Measurements from ENCODE around the gene TADA1.

Gene TADA1

DNA sequence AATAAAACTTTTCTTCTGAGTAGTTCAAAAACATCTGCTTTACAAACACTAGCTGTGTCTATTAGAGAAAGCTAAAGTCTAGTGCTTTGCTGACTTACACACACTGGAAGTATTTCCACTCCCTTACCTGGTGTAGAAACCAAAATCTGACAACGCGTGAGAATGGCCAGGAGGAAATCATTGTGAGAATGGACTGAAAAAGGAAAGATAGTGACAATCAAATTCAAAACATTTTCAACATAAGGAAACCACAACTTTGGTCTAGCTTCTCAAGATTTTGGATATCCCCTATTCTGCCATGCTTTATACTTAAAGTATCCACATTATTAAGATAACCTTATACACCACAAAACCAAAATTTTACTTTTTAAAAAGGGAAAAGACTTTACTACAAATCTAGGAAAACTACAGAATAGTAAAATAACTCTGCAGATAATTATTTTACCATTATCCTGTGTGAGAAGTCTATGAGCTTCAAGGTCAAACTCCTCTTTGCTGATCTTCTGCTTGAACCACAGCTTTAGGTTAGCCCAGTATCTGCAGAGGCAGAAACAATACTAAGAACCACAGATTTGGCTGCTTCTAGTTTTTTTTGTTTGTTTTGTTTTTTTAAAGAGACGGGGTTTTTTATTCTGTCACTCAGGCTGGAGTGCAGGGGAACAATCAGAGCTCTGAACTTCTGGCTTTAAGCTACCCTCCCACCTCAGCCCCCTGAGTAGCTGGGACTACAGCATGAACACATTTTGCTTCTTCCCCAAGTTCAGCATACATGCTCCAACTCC lies 6.6 kb downstream of the TADA1 start:
- Histone ChIP-seq H3K36me3 (no peaks in the 10 kb centered on the region; the same call in 1 of the 2 replicates), H3K9me3 (ENCODE audit: severe bottlenecking) (no peaks in the 10 kb centered on the region), H3K4me3 (ENCODE audit: low read depth, low read length) (no peak overlapping the region), H3K27ac (no peak overlapping the region), H3K27me3 (ENCODE audit: insufficient read depth, low read depth, severe bottlenecking) (no peaks in the 10 kb centered on the region)
- TF ChIP-seq, protein P1, sequence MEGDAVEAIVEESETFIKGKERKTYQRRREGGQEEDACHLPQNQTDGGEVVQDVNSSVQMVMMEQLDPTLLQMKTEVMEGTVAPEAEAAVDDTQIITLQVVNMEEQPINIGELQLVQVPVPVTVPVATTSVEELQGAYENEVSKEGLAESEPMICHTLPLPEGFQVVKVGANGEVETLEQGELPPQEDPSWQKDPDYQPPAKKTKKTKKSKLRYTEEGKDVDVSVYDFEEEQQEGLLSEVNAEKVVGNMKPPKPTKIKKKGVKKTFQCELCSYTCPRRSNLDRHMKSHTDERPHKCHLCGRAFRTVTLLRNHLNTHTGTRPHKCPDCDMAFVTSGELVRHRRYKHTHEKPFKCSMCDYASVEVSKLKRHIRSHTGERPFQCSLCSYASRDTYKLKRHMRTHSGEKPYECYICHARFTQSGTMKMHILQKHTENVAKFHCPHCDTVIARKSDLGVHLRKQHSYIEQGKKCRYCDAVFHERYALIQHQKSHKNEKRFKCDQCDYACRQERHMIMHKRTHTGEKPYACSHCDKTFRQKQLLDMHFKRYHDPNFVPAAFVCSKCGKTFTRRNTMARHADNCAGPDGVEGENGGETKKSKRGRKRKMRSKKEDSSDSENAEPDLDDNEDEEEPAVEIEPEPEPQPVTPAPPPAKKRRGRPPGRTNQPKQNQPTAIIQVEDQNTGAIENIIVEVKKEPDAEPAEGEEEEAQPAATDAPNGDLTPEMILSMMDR (IDR thresholded peaks at IDR 0.05; ENCODE audit: low read depth, low read length): no peak
- DNase-seq: no peak

DNA sequence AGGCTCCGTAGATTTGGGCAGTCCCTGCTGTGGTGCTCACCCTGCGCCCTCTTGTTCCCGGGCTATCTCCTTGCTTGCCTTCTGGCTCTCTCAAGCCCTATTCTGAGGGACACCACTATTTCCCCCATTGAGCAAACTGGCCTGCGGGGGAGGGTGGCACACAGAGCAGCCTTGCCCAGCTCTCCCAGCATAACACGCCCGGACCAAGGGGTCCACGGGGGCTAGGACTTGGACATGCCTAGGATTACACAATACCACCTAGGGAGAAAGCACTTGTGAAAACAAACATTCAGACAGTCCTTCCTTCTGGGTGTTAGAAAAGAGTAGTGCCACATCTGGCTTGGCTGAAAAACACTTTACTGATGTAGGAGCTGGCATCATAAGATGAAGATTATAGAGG lies 7.4 kb downstream of the TADA1 start:
- H3K36me3 ChIP-seq: no peaks in the 10 kb centered on the region; the same call in 1 of the 2 replicates
- no peak overlapping the region for H3K4me3 ChIP-seq (ENCODE audit: low read depth, low read length)
- H3K27me3 ChIP-seq (ENCODE audit: insufficient read depth, low read depth, severe bottlenecking): no peaks in the 10 kb centered on the region
- no peaks in the 10 kb centered on the region for H3K9me3 ChIP-seq (ENCODE audit: severe bottlenecking)
- TF ChIP-seq, protein P1 (IDR thresholded peaks at IDR 0.05; ENCODE audit: low read depth, low read length): no peak
- H3K27ac ChIP-seq: no peak overlapping the region
- DNase-seq: no peak

DNA sequence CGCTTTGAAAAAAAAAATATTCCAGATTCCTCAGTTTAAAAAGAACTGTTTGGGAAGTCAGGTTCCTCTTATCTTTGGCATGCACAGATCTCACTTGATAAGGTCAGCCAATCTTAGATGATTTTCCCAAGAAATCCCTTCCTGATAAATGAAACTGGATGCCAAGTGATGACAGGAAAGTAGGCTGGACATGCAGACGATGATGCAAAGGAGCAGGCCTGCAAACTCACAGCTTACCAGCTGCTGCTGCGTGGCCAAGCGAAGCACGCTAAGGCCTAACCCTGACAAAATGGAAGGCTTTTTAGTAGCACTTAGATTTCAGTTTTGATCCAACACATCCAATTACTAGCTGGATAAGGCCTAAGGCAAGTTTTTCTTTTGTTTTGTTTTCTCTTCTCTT lies 10.1 kb downstream of the TADA1 start:
- Histone ChIP-seq H3K4me3 (ENCODE audit: low read depth, low read length) (no peak overlapping the region), H3K9me3 (ENCODE audit: severe bottlenecking) (no peaks in the 10 kb centered on the region), H3K27me3 (ENCODE audit: insufficient read depth, low read depth, severe bottlenecking) (no peaks in the 10 kb centered on the region), H3K27ac (no peak overlapping the region), H3K36me3 (no peaks in the 10 kb centered on the region; the same call in none of the 2 replicates)
- DNase-seq: no peak
- TF ChIP-seq, protein P1 (IDR thresholded peaks at IDR 0.05; ENCODE audit: low read depth, low read length): no peak

DNA sequence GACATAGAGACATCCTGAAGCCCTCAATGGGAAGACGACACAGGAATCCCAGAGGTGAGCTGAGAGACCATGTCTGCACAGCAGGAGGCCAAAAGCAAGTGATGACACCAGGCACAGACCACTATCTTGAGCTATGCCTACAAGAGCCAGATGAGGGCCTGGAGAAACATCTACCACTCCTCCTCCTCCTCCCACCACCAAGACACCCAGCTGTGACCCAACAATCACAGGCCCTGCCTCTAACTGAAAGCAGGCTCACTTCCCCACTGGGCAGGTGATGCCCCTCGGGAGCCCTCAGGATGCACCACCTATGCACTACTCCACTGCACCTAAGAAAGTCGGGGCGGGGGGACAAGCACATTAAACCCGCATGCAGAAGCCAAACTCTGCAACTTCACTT lies 16.5 kb downstream of the TADA1 start:
- no peak for DNase-seq
- H3K27ac ChIP-seq: no peak overlapping the region
- peaks cover 11% of the 10 kb centered on the region for H3K36me3 ChIP-seq
- TF ChIP-seq, protein P1 (IDR thresholded peaks at IDR 0.05; ENCODE audit: low read depth, low read length): no peak
- H3K9me3 ChIP-seq (ENCODE audit: severe bottlenecking): no peaks in the 10 kb centered on the region
- no peaks in the 10 kb centered on the region for H3K27me3 ChIP-seq (ENCODE audit: insufficient read depth, low read depth, severe bottlenecking)
- H3K4me3 ChIP-seq (ENCODE audit: low read depth, low read length): no peak overlapping the region

DNA sequence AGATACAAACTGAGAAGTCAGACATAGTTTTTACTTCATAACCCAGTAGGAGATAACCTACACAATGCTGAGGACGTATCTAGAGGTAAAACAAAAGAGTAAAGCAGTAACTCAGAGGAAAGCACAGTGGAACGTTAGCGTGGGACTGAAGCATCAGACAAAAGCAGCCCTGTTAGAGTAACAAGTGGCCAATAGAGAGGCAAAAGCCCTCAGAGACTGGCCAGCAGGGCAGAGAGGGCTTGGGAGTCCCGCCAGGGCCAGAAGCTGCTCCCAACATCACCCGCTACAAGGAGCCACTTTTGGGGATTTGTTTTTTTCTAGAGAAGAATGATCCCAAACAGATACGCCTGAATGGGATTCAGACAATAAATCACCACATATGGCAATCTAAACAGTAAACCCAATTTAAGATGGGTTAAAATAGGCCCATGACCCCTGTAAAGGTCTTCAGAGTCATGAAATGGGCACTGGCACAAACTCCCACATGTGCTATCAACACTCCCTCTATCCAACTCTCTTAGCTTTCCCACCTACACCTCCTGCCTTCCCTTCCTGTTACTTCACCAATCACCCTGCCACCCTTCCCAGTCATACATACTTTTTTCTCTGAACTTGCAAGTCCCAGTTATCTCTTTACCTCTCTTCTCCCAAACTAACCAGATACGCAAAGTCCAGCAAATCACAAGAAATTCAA lies 17.2 kb downstream of the TADA1 start:
- TF ChIP-seq, protein P1 (IDR thresholded peaks at IDR 0.05; ENCODE audit: low read depth, low read length): no peak
- no peaks in the 10 kb centered on the region for H3K27me3 ChIP-seq (ENCODE audit: insufficient read depth, low read depth, severe bottlenecking)
- H3K4me3 ChIP-seq (ENCODE audit: low read depth, low read length): no peak overlapping the region
- no peaks in the 10 kb centered on the region for H3K9me3 ChIP-seq (ENCODE audit: severe bottlenecking)
- H3K36me3 ChIP-seq: peaks cover 14% of the 10 kb centered on the region
- no peak for DNase-seq
- no peak overlapping the region for H3K27ac ChIP-seq
